Measurements from ENCODE around the gene HIF3A.
"Not testable (repeated sequence)": the region's sequence is repeated elsewhere in the genome, so short reads cannot be mapped to it uniquely, and the experiment has no call there.

Gene HIF3A

GRCh38 chr19:46317339-46317738 is 20.5 kb downstream of the HIF3A start:
- DNase-seq (ENCODE audit: low read depth): no peak
- no peak for TF ChIP-seq CTCF (IDR thresholded peaks at IDR 0.05; ENCODE audit: low read length, missing control alignments)
- no peak overlapping the region for H3K4me3 ChIP-seq (replicated peaks; ENCODE audit: low read depth, low read length)

- no peak for TF ChIP-seq CTCF (IDR thresholded peaks at IDR 0.05; ENCODE audit: low read length, missing control alignments)
- H3K4me3 ChIP-seq (replicated peaks; ENCODE audit: low read depth, low read length): no peak overlapping the region
- DNase-seq (ENCODE audit: low read depth): no peak
Measured at GRCh38 chr19:46319613-46320012, 22.8 kb downstream of the HIF3A start.

- TF ChIP-seq CTCF (IDR thresholded peaks at IDR 0.05; ENCODE audit: low read length, missing control alignments): no peak
- no peak for DNase-seq (ENCODE audit: low read depth)
Measured at GRCh38 chr19:46320559-46320958, 23.7 kb downstream of the HIF3A start.

GRCh38 chr19:46321653-46322052 is 24.8 kb downstream of the HIF3A start:
- H3K4me3 ChIP-seq (replicated peaks; ENCODE audit: low read depth, low read length): no peak overlapping the region
- no peak for DNase-seq (ENCODE audit: low read depth)
- TF ChIP-seq CTCF (IDR thresholded peaks at IDR 0.05; ENCODE audit: low read length, missing control alignments): no peak

More at GRCh38 chr19:46320559-46320958, 23.7 kb downstream of the HIF3A start:
- H3K4me3 ChIP-seq (replicated peaks; ENCODE audit: low read depth, low read length): no peak overlapping the region

GRCh38 chr19:46323227-46323626 is 26.4 kb downstream of the HIF3A start:
- not testable (repeated sequence) for DNase-seq (ENCODE audit: low read depth); H3K4me3 ChIP-seq (replicated peaks; ENCODE audit: low read depth, low read length)

- no peak for DNase-seq (ENCODE audit: low read depth)
- no peak overlapping the region for H3K4me3 ChIP-seq (replicated peaks; ENCODE audit: low read depth, low read length)
- no peak for TF ChIP-seq CTCF (IDR thresholded peaks at IDR 0.05; ENCODE audit: low read length, missing control alignments)
Measured at GRCh38 chr19:46324277-46324676, 27.4 kb downstream of the HIF3A start.

GRCh38 chr19:46326608-46327007 is 29.8 kb downstream of the HIF3A start:
- DNase-seq (ENCODE audit: low read depth): no peak

More at GRCh38 chr19:46326608-46327007, 29.8 kb downstream of the HIF3A start:
- H3K4me3 ChIP-seq (replicated peaks; ENCODE audit: low read depth, low read length): no peak overlapping the region
- TF ChIP-seq CTCF (IDR thresholded peaks at IDR 0.05; ENCODE audit: low read length, missing control alignments): no peak
